Caco-2 (cell line): ENCODE data around the gene OLFM1. TPM values are rescaled to one million over a fixed set of nuclear protein-coding genes. Genes with fewer than 3 reads are reported as not detected.

Experiments
- BruUV-seq: library from RNA; stranded (reverse); fragments of 400-500 nt; replicated peaks from 2 replicates; lab custom pipeline; 2021; lab: Mats Ljungman, UMichigan
- CTCF ChIA-PET: fragments of 300-600 bp; sonication (Branson Sonifier 250); formaldehyde crosslinking; loops from one replicate; lab custom pipeline; 2022; ENCODE audit warnings: antibody characterized with exemption; lab: Charles Lee
- POLR2A ChIA-PET: fragments of 300-600 bp; sonication (Branson Sonifier 250); formaldehyde crosslinking; loops from one replicate; lab custom pipeline; 2022; ENCODE audit warnings: antibody characterized with exemption; lab: Charles Lee
- DNase-seq, 2 experiments: peaks; one replicate each; pipeline versions ENCODE4 v3.0.0 to v3.0.0-alpha.2; 2020 to 2022
- H3K27me3 ChIP-seq: replicated peaks from 2 replicates; pipeline ENCODE4 v1.6.0; 2011; ENCODE audit warnings: low read length; ENCODE audit not compliant: control insufficient read depth, insufficient read depth
- H3K36me3 ChIP-seq: 2 replicates; pipeline ENCODE4 v1.5.1; 2011; ENCODE audit warnings: low read length; ENCODE audit not compliant: control insufficient read depth, insufficient read depth
- H3K4me1 ChIP-seq: fragments of 250-450 bp; sonication (Bioruptor Pico); 2 replicates; pipeline ENCODE4 v1.5.1; 2020; ENCODE audit warnings: mild to moderate bottlenecking
- H3K4me3 ChIP-seq: 2 replicates; pipeline ENCODE4 v1.5.1; 2011; ENCODE audit warnings: low read depth, mild to moderate bottlenecking, control low read depth, low read length
- H3K9me3 ChIP-seq: fragments of 250-450 bp; sonication (Bioruptor Pico); 2 replicates; pipeline ENCODE4 v1.5.1; 2020; ENCODE audit warnings: mild to moderate bottlenecking, moderate library complexity
- H3K27ac Mint-ChIP-seq: one replicate; pipeline ENCODE4 v1.8.0; 2022; ENCODE audit warnings: mixed read lengths; ENCODE audit not compliant: unreplicated experiment
- H3K27me3 Mint-ChIP-seq: one replicate; pipeline ENCODE4 v1.8.0; 2022; ENCODE audit warnings: mixed read lengths; ENCODE audit not compliant: insufficient read depth, unreplicated experiment
- H3K36me3 Mint-ChIP-seq: one replicate; pipeline ENCODE4 v1.8.0; 2022; ENCODE audit warnings: mild to moderate bottlenecking, mixed read lengths; ENCODE audit not compliant: insufficient read depth, unreplicated experiment
- H3K4me1 Mint-ChIP-seq: one replicate; pipeline ENCODE4 v1.8.0; 2022; ENCODE audit warnings: low read depth, mixed read lengths; ENCODE audit not compliant: unreplicated experiment
- H3K4me3 Mint-ChIP-seq: one replicate; pipeline ENCODE4 v1.8.0; 2022; ENCODE audit warnings: mild to moderate bottlenecking, moderate library complexity, mixed read lengths; ENCODE audit not compliant: unreplicated experiment
- H3K9me3 Mint-ChIP-seq: one replicate; pipeline ENCODE4 v1.8.0; 2022; ENCODE audit warnings: mixed read lengths; ENCODE audit not compliant: unreplicated experiment
- intact Hi-C: fragments of 100-400 bp; cut with micrococcal nuclease; formaldehyde crosslinking; loops from one replicate; pipeline ENCODE4 v1.10.0; 2022; ENCODE audit not compliant: unreplicated experiment
- total RNA-seq: library from RNA; stranded (reverse); gene quantifications from 2 replicates; pipeline ENCODE4 v1.2.3, GENCODE V29; 2022
- TF ChIP-seq, protein P1 (sequence below), 2 experiments: fragments of 200-600 bp in 1 of 2; IDR thresholded peaks; 1 replicate in 1 of 2; 2 replicates in 1 of 2; pipeline versions ENCODE4 v1.5.1 to v1.8.0; 2011 to 2022; ENCODE audit warnings: antibody characterized with exemption in 1 of 2, control low read depth in 1 of 2, inconsistent platforms in 1 of 2, low read depth in 1 of 2, low read length in 1 of 2, mild to moderate bottlenecking in 1 of 2, moderate library complexity in 1 of 2; ENCODE audit not compliant: insufficient read depth in 1 of 2, severe bottlenecking in 1 of 2, unreplicated experiment in 1 of 2

Gene OLFM1
- total RNA-seq, 1 experiment from 2014 or later: not detected

DNA sequence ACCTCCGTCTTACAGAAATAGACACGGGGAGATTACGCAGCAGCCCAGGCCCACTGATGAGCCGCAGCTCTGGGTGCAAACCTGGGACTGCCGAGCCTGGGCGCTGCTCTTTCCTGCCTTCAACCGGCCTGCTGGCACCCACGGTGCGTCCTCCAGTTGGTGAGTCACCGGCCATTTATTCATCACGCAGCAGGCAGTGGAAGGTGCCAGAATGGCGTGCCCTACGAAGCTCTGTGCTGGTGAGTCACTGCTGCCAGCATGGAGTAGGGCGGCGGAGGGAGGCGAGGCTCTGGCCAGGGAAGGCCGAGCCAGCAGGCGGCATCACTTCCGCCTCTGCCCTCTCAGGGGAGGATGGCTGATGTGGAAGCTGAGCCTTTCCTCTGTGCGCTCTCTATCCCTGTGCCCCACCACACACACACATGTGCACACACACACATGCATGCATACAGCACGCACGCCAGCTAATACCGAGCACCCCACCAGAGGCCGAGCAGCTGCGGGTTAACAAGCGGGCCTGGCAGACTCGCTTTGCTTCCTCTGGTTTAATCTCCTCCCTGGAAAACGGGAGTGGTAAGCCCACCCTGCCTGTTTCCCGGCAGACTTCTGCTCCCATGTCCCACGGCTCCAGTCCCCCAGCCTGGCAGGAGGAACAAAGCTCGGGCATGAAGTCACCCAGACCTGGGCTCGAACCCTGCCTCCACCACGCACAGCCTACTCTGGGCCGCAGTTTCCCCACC, 39.2 kb downstream of the OLFM1 start:
- Mint-ChIP-seq H3K36me3 (no peaks in the 10 kb centered on the region), H3K4me3 (no peak overlapping the region), H3K27ac (no peak overlapping the region), H3K9me3 (peaks cover 9% of the 10 kb centered on the region), H3K4me1 (no peaks in the 10 kb centered on the region), H3K27me3 (peaks cover 11% of the 10 kb centered on the region)
- Histone ChIP-seq H3K4me3 (no peak overlapping the region), H3K9me3 (peaks cover 4% of the 10 kb centered on the region; the same call in 1 of the 2 replicates), H3K36me3 (no peaks in the 10 kb centered on the region), H3K27me3 (no peaks in the 10 kb centered on the region), H3K4me1 (no peaks in the 10 kb centered on the region)
- POLR2A ChIA-PET: no interaction called here
- DNase-seq: no peak
- TF ChIP-seq, protein P1, sequence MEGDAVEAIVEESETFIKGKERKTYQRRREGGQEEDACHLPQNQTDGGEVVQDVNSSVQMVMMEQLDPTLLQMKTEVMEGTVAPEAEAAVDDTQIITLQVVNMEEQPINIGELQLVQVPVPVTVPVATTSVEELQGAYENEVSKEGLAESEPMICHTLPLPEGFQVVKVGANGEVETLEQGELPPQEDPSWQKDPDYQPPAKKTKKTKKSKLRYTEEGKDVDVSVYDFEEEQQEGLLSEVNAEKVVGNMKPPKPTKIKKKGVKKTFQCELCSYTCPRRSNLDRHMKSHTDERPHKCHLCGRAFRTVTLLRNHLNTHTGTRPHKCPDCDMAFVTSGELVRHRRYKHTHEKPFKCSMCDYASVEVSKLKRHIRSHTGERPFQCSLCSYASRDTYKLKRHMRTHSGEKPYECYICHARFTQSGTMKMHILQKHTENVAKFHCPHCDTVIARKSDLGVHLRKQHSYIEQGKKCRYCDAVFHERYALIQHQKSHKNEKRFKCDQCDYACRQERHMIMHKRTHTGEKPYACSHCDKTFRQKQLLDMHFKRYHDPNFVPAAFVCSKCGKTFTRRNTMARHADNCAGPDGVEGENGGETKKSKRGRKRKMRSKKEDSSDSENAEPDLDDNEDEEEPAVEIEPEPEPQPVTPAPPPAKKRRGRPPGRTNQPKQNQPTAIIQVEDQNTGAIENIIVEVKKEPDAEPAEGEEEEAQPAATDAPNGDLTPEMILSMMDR (IDR thresholded peaks at IDR 0.05; ENCODE audit: insufficient read depth in 1 of 2, low read depth in 1 of 2, low read length in 1 of 2, severe bottlenecking in 1 of 2, unreplicated experiment in 1 of 2): no peak
- CTCF ChIA-PET: no interaction called here
- BruUV-seq: no TSS peak
- intact Hi-C loops: no loop called here

DNA sequence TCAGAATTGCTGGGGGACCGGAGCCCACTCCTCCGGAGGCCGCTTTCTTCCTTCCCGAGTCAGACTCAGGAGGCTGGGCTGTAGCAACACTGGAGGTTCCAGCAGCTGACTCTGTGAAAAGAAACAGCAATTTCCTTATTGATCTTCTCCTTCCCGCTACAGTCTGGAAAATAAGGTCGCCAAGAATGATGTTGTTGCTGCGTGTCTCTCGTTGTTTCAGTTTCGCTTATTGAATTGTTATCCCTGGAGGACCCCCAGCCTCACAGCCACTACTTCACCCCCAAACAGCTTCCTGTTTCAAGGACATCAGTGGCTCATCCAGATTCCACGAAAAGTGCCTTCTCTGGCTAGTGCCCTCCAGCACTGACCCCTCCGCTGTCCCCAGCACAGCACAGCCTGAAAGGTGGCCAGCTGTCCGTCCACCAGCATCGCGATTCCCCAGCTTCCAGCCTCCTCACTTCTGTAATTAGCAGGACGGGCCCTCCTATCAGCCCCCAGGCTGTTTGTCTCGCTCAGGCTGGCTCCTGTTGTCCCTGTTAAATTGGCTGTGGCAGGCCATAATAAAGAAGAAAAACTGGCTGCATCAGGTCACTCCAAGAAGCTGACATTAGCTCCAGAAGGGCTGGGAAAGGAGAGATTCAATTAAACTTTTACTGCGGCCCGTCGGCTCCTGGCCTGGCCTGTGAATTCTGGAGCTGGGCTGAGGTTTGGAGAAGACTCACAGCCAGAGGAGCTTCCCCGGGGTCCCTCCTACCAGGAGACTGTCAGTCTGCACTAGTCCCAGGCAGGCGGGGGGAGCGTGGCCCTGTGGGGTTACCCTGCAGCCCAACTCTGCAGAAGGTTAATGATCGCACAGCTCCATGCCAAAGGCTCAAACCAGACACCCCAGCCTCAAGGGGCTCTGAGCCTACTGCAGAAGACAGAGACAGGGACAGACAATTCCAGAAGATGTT, 40.5 kb downstream of the OLFM1 start:
- ChIA-PET CTCF (no interaction called here), POLR2A (no interaction called here)
- no TSS peak for BruUV-seq
- H3K4me1 ChIP-seq: no peaks in the 10 kb centered on the region
- no peak overlapping the region for H3K27ac Mint-ChIP-seq
- no peaks in the 10 kb centered on the region for H3K36me3 ChIP-seq
- no peak for DNase-seq
- no peak overlapping the region for H3K4me3 Mint-ChIP-seq
- no peaks in the 10 kb centered on the region for H3K4me1 Mint-ChIP-seq
- H3K9me3 Mint-ChIP-seq: peaks cover 9% of the 10 kb centered on the region
- no peak overlapping the region for H3K4me3 ChIP-seq
- peaks cover 11% of the 10 kb centered on the region for H3K27me3 Mint-ChIP-seq
- intact Hi-C loops: no loop called here
- H3K36me3 Mint-ChIP-seq: no peaks in the 10 kb centered on the region
- H3K9me3 ChIP-seq: peaks cover 4% of the 10 kb centered on the region; the same call in 1 of the 2 replicates
- TF ChIP-seq, protein P1 (IDR thresholded peaks at IDR 0.05; ENCODE audit: insufficient read depth in 1 of 2, low read depth in 1 of 2, low read length in 1 of 2, severe bottlenecking in 1 of 2, unreplicated experiment in 1 of 2): no peak
- no peaks in the 10 kb centered on the region for H3K27me3 ChIP-seq

DNA sequence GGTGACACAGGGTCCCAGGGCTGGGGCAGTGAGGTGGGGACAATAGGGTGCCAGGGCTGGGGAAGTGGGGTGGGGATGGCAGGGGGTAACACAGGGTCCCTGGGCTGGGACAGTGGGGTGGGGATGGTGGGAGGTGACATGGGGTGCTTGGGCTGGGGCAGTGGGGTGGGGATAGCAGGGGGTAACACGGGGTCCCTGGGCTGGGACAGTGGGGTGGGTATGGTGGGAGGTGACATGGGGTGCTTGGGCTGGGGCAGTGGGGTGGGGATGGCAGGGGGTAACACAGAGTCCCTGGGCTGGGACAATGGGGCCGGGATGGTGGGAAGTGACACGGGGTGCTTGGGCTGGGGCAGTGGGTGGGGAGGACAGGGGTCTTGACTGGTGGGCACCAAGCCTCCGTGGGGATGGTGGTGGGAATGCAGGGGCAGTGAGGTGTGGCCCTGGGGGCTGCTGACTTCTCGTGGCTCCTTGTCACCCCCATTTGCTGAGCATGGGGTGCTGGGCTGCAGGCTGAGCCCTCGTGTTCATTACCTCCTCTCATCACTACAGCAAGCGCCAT, 41.7 kb downstream of the OLFM1 start:
- no peaks in the 10 kb centered on the region for H3K4me1 Mint-ChIP-seq
- POLR2A ChIA-PET: no interaction called here
- BruUV-seq: no TSS peak
- H3K36me3 ChIP-seq: no peaks in the 10 kb centered on the region
- H3K9me3 Mint-ChIP-seq: peaks cover 9% of the 10 kb centered on the region
- no peak overlapping the region for H3K4me3 Mint-ChIP-seq
- no peaks in the 10 kb centered on the region for H3K27me3 ChIP-seq
- H3K27ac Mint-ChIP-seq: no peak overlapping the region
- intact Hi-C loops: no loop called here
- H3K36me3 Mint-ChIP-seq: no peaks in the 10 kb centered on the region
- TF ChIP-seq, protein P1 (IDR thresholded peaks at IDR 0.05; ENCODE audit: insufficient read depth in 1 of 2, low read depth in 1 of 2, low read length in 1 of 2, severe bottlenecking in 1 of 2, unreplicated experiment in 1 of 2): no peak
- peaks cover 4% of the 10 kb centered on the region; the same call in 1 of the 2 replicates for H3K9me3 ChIP-seq
- H3K27me3 Mint-ChIP-seq: peaks cover 15% of the 10 kb centered on the region
- H3K4me3 ChIP-seq: no peak overlapping the region
- no peaks in the 10 kb centered on the region for H3K4me1 ChIP-seq
- CTCF ChIA-PET: no interaction called here
- no peak for DNase-seq
